ENCODE measurements around the gene CLN5.
"Not testable (repeated sequence)": the region's sequence is repeated elsewhere in the genome, so short reads cannot be mapped to it uniquely, and the experiment has no call there.

Gene CLN5

GRCh38 chr13:76991796-76992547 is at the start of gene CLN5:
Gene CLN5, plus strand, starts transcription at chr13:76992081. Its CDS starts 18 bp downstream, at chr13:76992099.
- DNase-seq: peak; percentile 87

GRCh38 chr13:76942363-76942762 is 49.5 kb upstream of the CLN5 start:
- DNase-seq: no peak

GRCh38 chr13:76943646-76944045 is 48.2 kb upstream of the CLN5 start:
- no peak for DNase-seq

- DNase-seq: no peak
Observed at GRCh38 chr13:76944456-76944855, 47.4 kb upstream of the CLN5 start.

GRCh38 chr13:76948149-76948548 is 43.7 kb upstream of the CLN5 start, which contains the start of gene ACOD1:
Gene ACOD1, plus strand, starts transcription at chr13:76948511. Its CDS starts 48 bp downstream, at chr13:76948559.
- no peak for DNase-seq

- DNase-seq: no peak
Observed at GRCh38 chr13:76950101-76950500, 41.8 kb upstream of the CLN5 start.

- no peak for DNase-seq
Observed at GRCh38 chr13:76953968-76954367, 37.9 kb upstream of the CLN5 start.

- DNase-seq: no peak
Observed at GRCh38 chr13:76954538-76954937, 37.3 kb upstream of the CLN5 start.

- no peak for DNase-seq
Observed at GRCh38 chr13:76955193-76955592, 36.7 kb upstream of the CLN5 start.

- DNase-seq: no peak
Observed at GRCh38 chr13:76955661-76956060, 36.2 kb upstream of the CLN5 start.

GRCh38 chr13:76958841-76959432 is 32.9 kb upstream of the CLN5 start:
- no peak for DNase-seq

GRCh38 chr13:76959734-76960133 is 32.1 kb upstream of the CLN5 start:
- DNase-seq: not testable (repeated sequence)

GRCh38 chr13:76965759-76966421 is 26.0 kb upstream of the CLN5 start:
- DNase-seq: no peak

GRCh38 chr13:76967031-76967430 is 24.9 kb upstream of the CLN5 start:
- DNase-seq: no peak

- DNase-seq: no peak
Observed at GRCh38 chr13:76968041-76968440, 23.8 kb upstream of the CLN5 start.

- DNase-seq: no peak
Observed at GRCh38 chr13:76969488-76970365, 22.2 kb upstream of the CLN5 start.

GRCh38 chr13:76971215-76971614 is 20.7 kb upstream of the CLN5 start:
- DNase-seq: no peak

- DNase-seq: no peak
Observed at GRCh38 chr13:76971851-76972829, 19.7 kb upstream of the CLN5 start.

GRCh38 chr13:76973920-76974617 is 17.8 kb upstream of the CLN5 start:
- no peak for DNase-seq

GRCh38 chr13:76974618-76974975 is 17.3 kb upstream of the CLN5 start:
- no peak for DNase-seq

GRCh38 chr13:76975863-76976262 is 16.0 kb upstream of the CLN5 start:
- DNase-seq: no peak

All from cortex of kidney (tissue), 1 donor.